H1 (cell line): Measurements from ENCODE around the gene RAD50. TPM values are rescaled to one million over a fixed set of nuclear protein-coding genes. Genes with fewer than 3 reads are reported as not detected.

ENCODE experiments used
- KDM5A ChIP-seq: fragments of 200-600 bp; IDR thresholded peaks from 2 replicates; pipeline ENCODE4 v1.7.1; 2012; ENCODE audit warnings: mild to moderate bottlenecking, low read length, inconsistent platforms, mixed read lengths
- polyA plus RNA-seq, 7 experiments: library from polyadenylated mRNA; depleted of rRNA in 3 of 7; stranded (reverse) in 5 of 7; unstranded in 2 of 7; fragments of >200 nt in 5 of 7; fragments of 200-250 nt in 2 of 7; gene quantifications; 1 replicate in 5 of 7; 2 replicates in 1 of 7; 4 replicates in 1 of 7; pipeline versions ENCODE4 v1.2.1 to v1.2.3, GENCODE V29; 2011 to 2013; ENCODE audit warnings: missing spikeins in 2 of 7, mixed read lengths in 2 of 7
- total RNA-seq: library from RNA; stranded (reverse); fragmentation: NEBNext Ultra II Directional; extraction: Animal tissue kit (Norgen Biotek cat#: 25700); gene quantifications from 2 replicates; pipeline ENCODE4 v1.2.1, GENCODE V29; 2021

Gene RAD50
- total and polyA plus RNA-seq, 2 of the 8 experiments (the other 6 are each of a cell fraction or from before 2014, with no cell fraction given): 10.1 to 39.4 TPM

GRCh38 chr5:132549576-132549975 is 7.2 kb upstream of the RAD50 start (continued):
- no peak for TF ChIP-seq KDM5A
